A673 (cell line): ENCODE data around the gene OSBP2. TPM values are rescaled to one million over a fixed set of nuclear protein-coding genes. Genes with fewer than 3 reads are reported as not detected.
A peak's percentile ranks its signal among the peaks of the same experiment; 100 is the strongest.

Experiments
- BruUV-seq: library from RNA; stranded (reverse); fragments of 400-500 nt; replicated peaks from 2 replicates; lab custom pipeline; 2021; lab: Mats Ljungman, UMichigan
- CTCF ChIA-PET: fragments of 300-600 bp; sonication (Branson Sonifier 250); formaldehyde crosslinking; loops from one replicate; lab custom pipeline; 2022; ENCODE audit warnings: antibody characterized with exemption; lab: Charles Lee
- POLR2A ChIA-PET: fragments of 300-600 bp; sonication (Branson Sonifier 250); formaldehyde crosslinking; loops from one replicate; lab custom pipeline; 2022; ENCODE audit warnings: antibody characterized with exemption; ENCODE audit not compliant: low non-redundant PET; lab: Charles Lee
- DNase-seq: peaks from one replicate; pipeline ENCODE4 v3.0.0-alpha.2; 2015; ENCODE audit warnings: low spot score
- H3K27ac ChIP-seq: fragments of 200-600 bp; sonication (generic); 2 replicates; pipeline ENCODE4 v1.5.1; 2016; ENCODE audit warnings: mixed run types, low read depth, mild to moderate bottlenecking, mixed read lengths, antibody characterized with exemption, low read length; ENCODE audit not compliant: poor library complexity, severe bottlenecking
- H3K27me3 ChIP-seq: fragments of 200-600 bp; sonication (generic); replicated peaks from 2 replicates; pipeline ENCODE4 v1.6.1; 2017; ENCODE audit warnings: mixed run types, low read depth, mild to moderate bottlenecking, mixed read lengths, antibody characterized with exemption, low read length; ENCODE audit not compliant: insufficient read depth, poor library complexity
- H3K36me3 ChIP-seq: fragments of 200-600 bp; sonication (generic); 2 replicates; pipeline ENCODE4 v1.6.1; 2016; ENCODE audit warnings: mixed run types, mild to moderate bottlenecking, mixed read lengths, antibody characterized with exemption, low read length; ENCODE audit not compliant: insufficient read depth, poor library complexity, severe bottlenecking
- H3K4me1 ChIP-seq: fragments of 200-600 bp; sonication (generic); 2 replicates; pipeline ENCODE4 v1.6.1; 2017; ENCODE audit warnings: mixed run types, mild to moderate bottlenecking, mixed read lengths, antibody characterized with exemption, low read length; ENCODE audit not compliant: insufficient read depth, poor library complexity, severe bottlenecking
- H3K4me3 ChIP-seq: fragments of 200-600 bp; sonication (generic); 2 replicates; pipeline ENCODE4 v1.5.1; 2016; ENCODE audit warnings: low read depth, mixed run types, mild to moderate bottlenecking, mixed read lengths, low read length; ENCODE audit not compliant: poor library complexity, severe bottlenecking
- H3K9me3 ChIP-seq: fragments of 200-600 bp; sonication (generic); 2 replicates; pipeline ENCODE4 v1.6.1; 2016; ENCODE audit warnings: mixed run types, low read depth, mild to moderate bottlenecking, mixed read lengths, antibody characterized with exemption, low read length; ENCODE audit not compliant: poor library complexity, severe bottlenecking
- EZH2 ChIP-seq: fragments of 200-600 bp; sonication (generic); IDR thresholded peaks from 2 replicates; pipeline ENCODE4 v1.6.1; 2017; ENCODE audit warnings: borderline replicate concordance, low read depth, mild to moderate bottlenecking, mixed read lengths, antibody characterized with exemption, low read length; ENCODE audit not compliant: poor library complexity, severe bottlenecking
- intact Hi-C: fragments of 100-400 bp; cut with micrococcal nuclease; formaldehyde crosslinking; loops from one replicate; pipeline ENCODE4 v1.10.0; 2022; ENCODE audit not compliant: unreplicated experiment
- total RNA-seq: library from RNA; stranded (reverse); gene quantifications from 2 replicates; pipeline ENCODE4 v1.2.3, GENCODE V29; 2021
- TF ChIP-seq, protein P1 (sequence below): fragments of 300-800, 200-600 bp; sonication (generic); conservative IDR thresholded peaks from 2 replicates; pipeline ENCODE4 v1.5.1; 2017; ENCODE audit warnings: low read depth, mild to moderate bottlenecking, antibody characterized with exemption, low read length, moderate library complexity, mixed read lengths

OSBP2 gene
- total RNA-seq, 1 experiment from 2014 or later, result 1.8 TPM

DNA sequence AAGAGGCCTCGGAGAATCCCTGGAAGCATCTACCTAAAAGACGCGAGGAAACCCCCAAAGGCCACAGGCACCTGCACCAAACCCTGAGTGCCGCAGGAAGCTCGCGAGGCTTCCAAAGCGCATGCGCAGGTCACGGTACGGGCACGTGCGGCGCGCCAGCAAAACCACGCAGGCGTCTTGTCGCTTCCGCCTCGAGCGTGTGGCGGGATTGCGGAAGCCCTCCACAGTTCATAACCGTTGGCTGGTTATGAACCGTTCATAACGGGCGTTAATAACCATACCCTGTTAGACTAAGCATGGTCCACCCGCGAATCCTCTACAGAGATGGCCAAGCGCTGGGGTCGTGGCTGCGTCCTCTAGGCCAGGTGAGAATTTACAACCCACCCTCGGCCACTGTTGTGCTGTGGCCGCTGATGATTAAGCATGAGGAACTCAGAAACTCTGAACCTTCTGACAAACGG, 227.5 kb downstream of the OSBP2 start:
- peak overlapping the region; percentile 33 for H3K4me3 ChIP-seq
- DNase-seq, result peak; percentile 71
- H3K27me3 ChIP-seq, result no peaks in the 10 kb centered on the region
- ChIA-PET CTCF (interaction anchor here (0.5 to 1.0 kb wide), 5 partner anchors 30 to 1380 kb away, joined by 3 to 5 read pairs (median 4); no protein-coding TSS in a partner anchor), POLR2A (no interaction called here)
- BruUV-seq, result no TSS peak
- no peaks in the 10 kb centered on the region for H3K9me3 ChIP-seq
- no peak overlapping the region for H3K27ac ChIP-seq
- peaks cover 14% of the 10 kb centered on the region for H3K4me1 ChIP-seq
- peaks cover 13% of the 10 kb centered on the region for H3K36me3 ChIP-seq
- TF ChIP-seq, protein P1, sequence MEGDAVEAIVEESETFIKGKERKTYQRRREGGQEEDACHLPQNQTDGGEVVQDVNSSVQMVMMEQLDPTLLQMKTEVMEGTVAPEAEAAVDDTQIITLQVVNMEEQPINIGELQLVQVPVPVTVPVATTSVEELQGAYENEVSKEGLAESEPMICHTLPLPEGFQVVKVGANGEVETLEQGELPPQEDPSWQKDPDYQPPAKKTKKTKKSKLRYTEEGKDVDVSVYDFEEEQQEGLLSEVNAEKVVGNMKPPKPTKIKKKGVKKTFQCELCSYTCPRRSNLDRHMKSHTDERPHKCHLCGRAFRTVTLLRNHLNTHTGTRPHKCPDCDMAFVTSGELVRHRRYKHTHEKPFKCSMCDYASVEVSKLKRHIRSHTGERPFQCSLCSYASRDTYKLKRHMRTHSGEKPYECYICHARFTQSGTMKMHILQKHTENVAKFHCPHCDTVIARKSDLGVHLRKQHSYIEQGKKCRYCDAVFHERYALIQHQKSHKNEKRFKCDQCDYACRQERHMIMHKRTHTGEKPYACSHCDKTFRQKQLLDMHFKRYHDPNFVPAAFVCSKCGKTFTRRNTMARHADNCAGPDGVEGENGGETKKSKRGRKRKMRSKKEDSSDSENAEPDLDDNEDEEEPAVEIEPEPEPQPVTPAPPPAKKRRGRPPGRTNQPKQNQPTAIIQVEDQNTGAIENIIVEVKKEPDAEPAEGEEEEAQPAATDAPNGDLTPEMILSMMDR, result no peak
- TF ChIP-seq EZH2, result no peak
- intact Hi-C loops, result no loop called here

DNA sequence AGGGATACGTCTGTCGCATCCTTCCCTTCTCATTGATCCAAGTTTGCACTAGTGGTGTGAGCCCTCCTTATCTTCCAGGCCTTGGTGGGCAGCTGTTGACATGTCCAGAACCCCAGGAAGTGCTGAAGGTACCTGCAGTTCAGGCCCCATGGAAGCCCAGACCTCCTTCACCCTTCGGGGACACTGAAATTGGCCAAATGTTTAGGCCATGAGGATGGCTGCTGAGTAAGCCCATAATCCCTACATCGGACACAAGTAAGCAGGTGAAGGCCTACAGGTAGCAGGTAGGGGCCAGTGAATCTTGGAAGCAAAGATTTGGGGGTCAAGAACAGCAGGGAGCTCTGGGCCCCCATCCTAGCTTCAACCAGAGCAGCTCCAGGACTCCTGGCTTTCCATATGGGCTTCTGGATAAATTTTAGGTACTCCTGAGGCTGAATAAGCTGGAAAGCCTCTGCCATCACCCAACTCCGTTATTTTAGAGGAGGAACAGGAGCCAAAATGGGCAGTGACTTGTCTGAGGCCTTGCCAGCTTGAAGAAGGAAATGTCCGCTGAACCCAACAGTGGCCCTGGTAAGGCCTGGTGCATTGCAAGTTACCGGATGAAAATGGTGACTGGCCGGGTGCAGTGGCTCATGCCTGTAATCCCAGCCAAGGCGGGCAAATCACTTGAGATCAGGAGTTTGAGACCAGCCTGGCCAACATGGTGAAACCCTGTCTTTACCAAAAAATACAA, 228.7 kb downstream of the OSBP2 start:
- POLR2A ChIA-PET, result interaction anchor here (0.6 kb wide), 1 partner anchor 185 kb away, joined by 3 read pairs; no protein-coding TSS in a partner anchor

DNA sequence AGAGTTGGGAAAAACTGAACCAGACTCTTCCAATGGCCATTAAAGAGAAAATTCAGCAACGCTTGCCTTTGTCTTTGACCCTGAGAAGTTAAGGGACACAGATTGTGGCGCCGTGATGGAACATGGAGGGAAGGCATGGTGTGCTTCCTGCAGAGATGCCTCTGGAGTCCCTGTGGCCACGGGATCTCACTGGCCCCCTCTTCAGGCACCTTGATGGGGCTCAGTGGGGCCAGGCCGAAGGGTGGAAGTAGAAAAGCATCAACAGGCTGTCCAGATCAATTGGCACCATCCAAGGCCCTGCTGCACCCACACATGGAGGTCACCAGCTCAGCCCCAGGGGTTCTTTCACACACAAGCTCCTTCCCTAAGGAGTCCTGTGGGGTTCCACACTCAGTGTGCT, 231.0 kb downstream of the OSBP2 start:
- no peaks in the 10 kb centered on the region for H3K27me3 ChIP-seq
- intact Hi-C loops, result no loop called here
- no peak for DNase-seq
- no peaks in the 10 kb centered on the region for H3K9me3 ChIP-seq
- BruUV-seq, result no TSS peak
- ChIA-PET CTCF (no interaction called here), POLR2A (no interaction called here)
- peaks cover 13% of the 10 kb centered on the region for H3K4me1 ChIP-seq
- TF ChIP-seq, protein P1, result no peak
- TF ChIP-seq EZH2, result no peak
- no peak overlapping the region for H3K4me3 ChIP-seq
- H3K36me3 ChIP-seq, result peaks cover 39% of the 10 kb centered on the region
- no peak overlapping the region for H3K27ac ChIP-seq

More for the DNA sequence above, 228.7 kb downstream of the OSBP2 start:
- peaks cover 14% of the 10 kb centered on the region for H3K4me1 ChIP-seq
- H3K36me3 ChIP-seq, result peaks cover 24% of the 10 kb centered on the region
- no peaks in the 10 kb centered on the region for H3K27me3 ChIP-seq
- TF ChIP-seq, protein P1, result no peak
- no peak for TF ChIP-seq EZH2
- H3K4me3 ChIP-seq, result no peak overlapping the region
- H3K9me3 ChIP-seq, result no peaks in the 10 kb centered on the region
- CTCF ChIA-PET, result interaction anchor here (0.6 kb wide), 1 partner anchor 19 kb away, joined by 4 read pairs; no protein-coding TSS in a partner anchor
- no peak overlapping the region for H3K27ac ChIP-seq
- BruUV-seq, result no TSS peak
- DNase-seq, result no peak
- intact Hi-C loops, result no loop called here
